Stimulated activated CD4-positive, alpha-beta T cell treated with anti-CD3 and anti-CD28 coated beads, Interleukin-1b, Interleukin-23, amount 100 ng/mL, for 1 hour (primary cell): ENCODE measurements around the gene KCNC2.
"Not testable (repeated sequence)": the region's sequence is repeated elsewhere in the genome, so short reads cannot be mapped to it uniquely, and the experiment has no call there.

Source experiments
- DNase-seq, 2 donors: peaks; one replicate each; pipeline ENCODE4 v3.0.0-alpha.2; 2020; ENCODE audit warnings: low read depth in 2 of 2

KCNC2 gene

DNA sequence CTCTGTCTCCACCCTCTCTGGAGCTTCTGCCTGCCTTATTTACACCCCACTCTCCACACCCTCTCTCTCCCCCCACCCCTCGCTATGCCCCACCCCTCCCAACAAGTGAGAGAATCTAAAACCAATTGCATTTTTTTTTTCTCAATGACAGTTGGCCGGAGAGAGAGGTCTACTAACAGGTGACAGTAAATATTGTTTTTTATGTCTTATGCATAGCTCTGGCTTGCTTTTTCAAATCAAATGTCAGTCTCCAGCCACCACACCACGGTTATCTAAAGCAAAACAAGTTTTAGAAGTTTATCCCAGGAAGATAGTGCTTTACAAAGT lies at the start of gene KCNC2:
TSS of gene KCNC2 (minus strand) at position 28 of the 327 bp plus-strand sequence.
- no peak for DNase-seq

DNA sequence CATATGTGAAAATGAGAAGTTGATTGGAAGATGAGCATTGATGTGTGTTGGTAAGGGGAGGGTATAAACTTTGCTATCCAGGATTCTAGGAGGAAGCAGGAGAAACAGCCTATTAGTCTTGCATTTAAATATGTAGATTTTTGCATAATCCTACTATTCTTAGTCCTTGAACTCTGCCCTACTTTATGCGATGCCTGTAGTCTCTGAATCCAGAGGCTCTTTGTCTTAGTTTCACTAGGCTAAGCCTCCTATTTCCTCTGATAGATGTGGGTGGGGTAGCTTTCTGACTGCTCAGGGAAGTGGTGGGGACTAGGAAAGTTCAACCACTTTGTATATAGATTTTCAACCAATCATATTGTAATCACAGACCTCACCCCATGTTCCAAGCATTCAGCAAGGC lies 49.5 kb upstream of the KCNC2 start:
- DNase-seq = no peak

DNA sequence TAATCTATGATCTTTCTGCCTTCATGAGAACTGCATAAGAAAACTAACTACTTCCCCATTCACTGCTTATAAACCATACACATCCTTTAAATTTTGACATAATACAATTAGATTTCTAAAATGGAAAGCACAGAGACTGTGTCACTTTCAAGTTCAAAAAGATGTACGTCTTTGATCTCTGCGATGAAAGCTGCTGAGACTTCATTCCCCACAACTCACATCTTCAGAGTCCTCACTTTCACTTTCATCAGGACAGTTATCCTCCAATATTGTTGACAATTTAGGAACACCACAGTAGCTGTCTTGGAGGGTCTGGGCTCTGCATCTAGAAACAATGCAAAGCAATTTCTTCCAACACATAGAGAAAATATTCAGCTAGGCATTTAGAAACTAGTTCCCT lies 47.9 kb upstream of the KCNC2 start:
- DNase-seq = no peak

DNA sequence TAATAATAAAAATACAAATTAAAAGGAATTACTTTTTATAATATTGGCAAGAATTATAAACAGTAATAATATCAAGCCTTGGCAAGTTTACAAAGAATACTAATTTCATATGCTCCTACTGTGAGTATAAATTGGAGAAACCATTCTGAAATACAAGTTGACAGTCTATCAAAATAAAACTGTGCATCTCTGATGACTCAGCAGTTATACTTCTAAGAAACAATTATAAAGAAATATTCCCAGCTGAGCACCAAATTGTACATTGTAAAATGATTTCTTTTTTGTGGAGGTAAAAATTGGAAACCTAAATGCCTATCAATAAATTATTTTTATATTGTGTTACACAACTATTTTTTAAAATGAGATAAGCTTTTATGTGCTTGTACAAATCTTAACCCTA lies 35.5 kb upstream of the KCNC2 start:
- no peak for DNase-seq

DNA sequence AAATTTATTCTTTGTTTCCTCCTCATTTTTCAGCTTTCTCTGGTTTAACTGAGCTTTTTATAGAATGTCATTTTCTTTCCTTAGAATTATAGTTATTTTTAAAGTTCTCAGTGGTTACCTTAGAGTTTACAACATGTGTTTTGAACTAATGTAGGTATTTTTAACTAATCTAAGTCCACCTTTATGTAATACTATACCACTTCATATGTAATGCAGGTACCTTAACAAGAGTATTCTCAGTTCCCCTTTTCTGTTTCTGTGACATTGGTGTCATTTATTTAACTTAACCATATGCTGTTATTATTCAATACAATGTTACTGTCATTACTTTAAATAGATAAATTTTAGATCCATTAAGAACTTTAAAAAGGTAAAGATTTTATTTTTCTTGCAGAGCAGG lies 30.3 kb upstream of the KCNC2 start:
- no peak for DNase-seq

DNA sequence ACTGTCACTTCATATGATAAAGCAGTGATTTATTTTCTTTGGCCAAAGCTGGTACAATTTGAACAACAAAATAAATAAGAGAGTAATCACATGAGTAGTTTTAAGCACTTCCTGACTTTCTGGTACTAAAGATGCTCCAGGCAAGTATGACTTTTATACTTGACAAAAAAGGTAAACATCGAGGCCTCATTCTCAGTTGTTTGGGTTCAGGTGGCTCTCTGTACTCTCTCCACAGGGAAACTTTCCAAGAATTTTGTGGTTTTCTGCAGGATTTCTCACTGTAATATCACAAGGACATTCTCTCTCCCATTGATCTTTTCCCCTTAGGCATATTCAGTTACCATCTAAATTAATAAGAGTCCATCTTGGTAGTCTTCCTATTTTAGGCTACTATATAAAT lies 26.6 kb upstream of the KCNC2 start:
- DNase-seq = no peak

DNA sequence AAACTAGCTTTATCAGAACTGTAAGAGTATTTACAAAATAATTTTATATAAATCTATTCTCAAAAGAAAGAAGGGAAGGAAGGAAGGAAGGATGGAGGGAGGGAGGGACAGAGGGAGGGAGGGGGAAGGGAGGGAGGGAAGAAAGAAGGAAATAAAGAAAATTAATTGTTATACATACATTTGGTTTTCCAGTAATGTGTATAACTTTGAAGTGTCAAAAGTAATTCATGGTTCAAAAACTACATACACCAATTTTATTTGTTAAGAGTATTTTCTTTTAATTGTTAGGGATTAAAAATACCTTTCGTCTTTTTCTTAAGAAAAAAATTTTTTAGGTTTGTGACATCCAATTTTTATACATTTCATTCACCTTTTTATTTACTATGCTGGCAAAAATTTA lies 17.5 kb upstream of the KCNC2 start:
- no peak for DNase-seq

DNA sequence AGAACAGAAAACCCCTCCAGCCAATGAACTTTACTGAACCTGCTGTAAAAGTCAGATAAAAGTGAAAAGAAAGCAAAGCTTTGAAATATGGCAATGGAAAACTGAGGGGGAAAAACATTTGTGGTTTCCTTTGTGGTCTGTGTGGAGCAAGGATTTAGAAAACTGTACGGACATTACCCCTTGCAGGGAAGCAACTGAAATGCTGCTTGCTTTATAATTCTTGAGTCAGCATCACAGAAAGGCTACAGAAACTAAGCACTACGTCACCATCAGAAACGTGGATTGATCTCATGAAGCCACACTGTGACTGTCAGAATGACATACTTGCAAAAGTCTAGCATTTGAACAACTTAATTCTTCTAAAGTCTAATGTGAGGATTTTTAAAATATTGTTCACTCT lies 2.4 kb upstream of the KCNC2 start:
- DNase-seq = no peak

DNA sequence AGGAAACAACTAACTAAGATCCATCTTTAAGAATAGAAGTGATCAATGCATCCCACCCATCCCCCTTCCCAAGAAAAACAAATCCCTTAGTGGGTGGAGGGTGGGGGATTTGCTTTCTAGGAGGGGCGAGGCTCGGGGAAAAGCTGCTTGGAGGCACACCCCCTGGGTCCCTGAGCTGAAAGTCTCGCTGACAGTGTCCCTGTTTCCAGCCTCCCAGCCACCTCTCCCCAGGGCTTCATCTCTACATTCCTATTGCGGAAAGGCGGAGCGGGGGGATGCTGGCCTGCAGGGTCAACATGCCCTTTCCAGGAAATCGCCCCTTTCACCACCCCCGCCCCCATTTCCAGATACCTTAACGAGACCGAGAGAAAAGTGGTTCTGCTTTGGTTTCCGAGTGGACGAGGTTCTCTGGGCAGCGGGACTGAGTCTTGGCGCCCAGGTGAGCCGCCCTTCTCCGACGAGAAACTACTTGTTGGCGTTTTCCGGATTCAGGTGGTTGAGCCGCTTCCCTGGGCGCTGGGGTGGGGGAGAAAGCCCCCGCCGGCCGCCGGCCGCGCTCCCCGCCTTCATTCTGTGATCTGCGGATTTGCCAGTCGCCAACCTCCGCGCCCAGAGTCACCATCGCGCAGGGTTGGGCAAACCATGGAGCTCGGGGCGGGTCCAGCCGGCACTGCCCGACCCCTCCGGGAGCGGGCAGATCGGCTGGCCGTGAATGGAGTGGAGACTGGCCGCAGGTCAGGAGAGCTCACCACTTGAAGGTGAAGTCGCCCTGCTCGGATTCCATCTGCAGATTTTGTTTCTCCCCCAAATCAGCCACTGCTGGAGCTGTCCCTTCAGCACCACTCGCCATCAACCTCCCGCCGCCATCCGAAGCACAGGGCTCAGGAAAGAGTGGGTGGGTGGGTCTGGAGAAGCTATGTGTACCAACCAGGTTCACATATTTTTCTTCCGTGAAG lies 505 bp downstream of the KCNC2 start:
- DNase-seq = no peak

DNA sequence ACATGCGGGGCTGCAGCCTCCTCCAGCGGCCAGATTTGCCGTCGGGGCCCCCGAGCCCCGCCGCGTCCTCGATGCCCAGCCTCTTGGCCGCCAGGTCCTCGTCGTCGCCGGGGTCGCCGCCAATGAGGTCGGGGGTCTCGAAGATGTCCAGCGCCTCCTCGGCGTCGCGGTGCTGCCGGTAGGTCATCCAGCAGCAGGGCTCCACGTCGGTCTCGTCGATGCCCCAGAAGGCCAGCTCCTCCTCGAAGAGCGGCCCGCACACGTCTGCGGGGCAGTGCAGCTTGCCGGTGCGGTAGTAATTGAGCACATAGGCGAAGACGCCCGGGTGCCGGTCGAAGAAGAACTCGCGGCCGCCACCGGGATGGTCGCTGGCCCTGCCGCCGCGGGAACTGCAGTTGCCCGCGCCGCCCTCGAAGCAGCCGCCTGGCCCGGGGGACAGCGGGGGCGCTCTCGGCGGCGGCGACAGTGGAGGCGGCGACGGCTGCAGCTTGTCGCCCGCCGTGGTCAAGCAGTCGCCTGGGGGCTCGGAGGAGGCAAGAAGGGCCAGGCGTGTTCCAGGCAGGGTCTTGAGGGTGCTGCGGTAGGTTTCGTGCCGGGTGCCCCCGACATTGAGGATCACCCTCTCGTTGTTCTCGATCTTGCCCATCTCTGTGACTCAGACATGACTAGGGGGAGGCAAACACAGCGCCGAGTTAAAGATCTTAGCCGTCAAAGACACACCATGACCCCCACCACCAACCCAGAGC lies 2.1 kb downstream of the KCNC2 start:
- no peak for DNase-seq

DNA sequence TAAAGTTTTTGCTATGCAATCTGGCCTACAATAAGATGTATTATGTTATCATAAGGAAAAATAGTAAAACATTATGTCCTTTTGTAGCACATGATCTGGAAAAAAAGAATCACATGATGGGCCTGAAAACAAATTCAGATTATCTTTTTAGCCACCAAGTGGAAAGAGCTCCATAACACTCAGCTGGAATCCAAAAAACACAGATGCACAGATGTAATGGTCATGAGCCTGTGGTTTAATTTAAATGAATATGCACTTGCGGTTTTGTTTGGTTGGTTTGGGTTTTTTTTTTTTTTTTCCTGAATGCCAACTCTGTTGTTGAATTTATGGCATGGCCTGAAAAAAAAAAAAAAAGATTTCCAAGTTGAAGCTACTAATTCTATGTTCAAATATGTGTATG lies 4.1 kb downstream of the KCNC2 start:
- DNase-seq = no peak

DNA sequence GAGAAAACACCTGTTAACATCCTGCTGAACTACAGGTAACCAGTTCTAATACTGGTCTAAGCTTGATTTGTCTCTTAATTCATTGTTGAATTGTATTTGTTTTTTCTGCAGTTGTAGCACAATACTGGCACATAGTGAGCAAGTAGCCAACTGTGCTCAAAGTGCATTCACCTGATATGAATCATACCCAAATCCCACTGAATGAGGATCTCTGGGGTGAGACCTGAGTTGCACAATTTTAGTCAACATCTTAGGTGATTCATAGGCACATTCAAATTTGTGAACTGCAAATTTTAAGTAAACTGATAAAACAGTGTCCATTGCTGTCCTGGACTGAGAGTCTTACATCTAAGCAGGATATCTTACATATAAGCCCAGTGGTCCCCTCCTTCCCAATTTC lies 12.8 kb downstream of the KCNC2 start:
- no peak for DNase-seq

DNA sequence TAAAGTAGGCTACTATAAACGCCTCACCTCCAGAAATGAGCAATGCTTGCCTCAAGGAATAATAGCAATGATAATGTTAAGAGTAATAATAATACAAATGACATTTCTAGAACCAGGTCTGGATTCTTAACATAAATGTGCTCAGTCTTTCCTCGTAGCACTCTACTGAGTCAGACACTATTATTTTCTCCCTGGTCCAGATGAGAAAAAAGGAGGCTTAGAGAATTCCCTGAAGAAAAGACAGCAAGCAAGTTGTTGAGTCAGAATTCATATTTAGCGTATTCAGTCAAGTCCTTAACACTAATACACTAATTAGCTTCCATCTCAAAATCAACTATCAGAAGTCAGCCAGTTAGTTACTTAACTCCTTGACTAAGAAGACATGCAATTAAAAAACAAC lies 13.2 kb downstream of the KCNC2 start:
- no peak for DNase-seq

DNA sequence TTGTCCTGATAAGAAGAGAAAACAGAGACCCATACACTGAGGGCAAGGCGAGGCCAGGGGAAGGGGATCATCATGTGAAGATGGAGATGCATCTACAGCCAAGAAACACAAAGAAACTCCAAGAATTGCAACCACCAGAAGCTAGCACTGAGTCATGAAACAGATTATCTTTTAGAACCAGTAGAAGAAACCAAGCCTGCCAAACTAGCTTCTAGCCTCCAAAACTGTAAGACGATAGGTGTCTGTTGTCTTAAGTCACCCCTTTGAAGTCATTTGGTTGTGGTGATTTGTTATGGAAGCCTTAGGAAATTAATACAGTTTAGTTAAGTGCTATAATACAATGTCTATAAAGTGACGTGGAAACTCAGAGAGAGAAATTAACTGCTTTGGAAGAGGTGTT lies 15.4 kb downstream of the KCNC2 start:
- no peak for DNase-seq

DNA sequence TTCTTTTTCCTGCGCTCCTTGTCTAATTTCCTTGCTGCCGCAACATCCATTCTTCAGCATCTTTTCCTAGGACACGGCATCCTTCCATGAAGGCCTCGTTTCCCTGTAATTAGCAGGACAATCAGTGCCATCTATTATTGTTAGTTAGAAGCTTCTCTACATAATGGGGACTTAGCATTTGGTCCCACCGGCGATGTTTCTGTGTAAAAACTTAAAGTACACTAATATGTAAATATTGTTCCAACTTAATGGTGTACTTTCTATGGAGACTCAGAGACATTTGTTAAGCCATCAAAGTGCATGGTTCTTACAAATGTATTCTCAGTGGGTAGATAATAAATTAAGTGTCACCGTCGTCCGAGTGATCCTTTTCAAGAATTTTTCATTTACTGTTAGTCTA lies 17.4 kb downstream of the KCNC2 start:
- DNase-seq = no peak

DNA sequence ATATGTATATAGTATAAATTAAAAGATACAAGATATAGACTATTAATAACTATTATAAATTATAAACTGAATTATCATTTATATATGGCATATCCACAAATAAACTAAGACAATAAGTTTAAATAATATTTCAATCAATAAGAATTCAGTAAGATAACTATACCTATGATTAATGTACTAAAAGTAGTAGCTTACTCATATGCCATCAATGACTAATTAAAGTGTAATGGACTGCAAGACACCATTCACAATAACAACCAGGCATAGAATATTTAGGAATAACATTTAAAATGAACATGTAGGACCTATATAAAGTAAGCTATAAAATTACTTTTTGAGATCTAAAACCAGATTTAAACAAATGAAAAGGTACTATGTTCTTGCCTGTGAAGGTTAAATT lies 18.8 kb downstream of the KCNC2 start:
- no peak for DNase-seq

DNA sequence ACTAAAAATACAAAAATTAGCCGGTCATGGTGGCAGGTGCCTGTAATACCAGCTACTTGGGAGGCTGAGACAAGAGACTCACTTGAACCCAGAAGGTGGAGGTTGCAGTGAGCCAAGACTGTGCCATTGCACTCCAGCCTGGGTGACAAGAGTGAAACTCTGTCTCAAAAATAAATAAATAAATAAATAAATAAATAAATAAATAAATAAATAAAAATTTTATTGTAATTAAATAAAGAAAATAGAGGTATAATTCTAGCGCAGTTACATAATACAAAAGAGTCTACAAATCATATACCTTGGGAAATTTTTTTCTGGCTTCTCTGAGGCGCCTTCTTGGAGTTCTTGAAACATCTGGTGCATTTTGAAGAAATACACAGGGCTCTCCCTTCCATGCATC lies 23.8 kb downstream of the KCNC2 start:
- not testable (repeated sequence) for DNase-seq

DNA sequence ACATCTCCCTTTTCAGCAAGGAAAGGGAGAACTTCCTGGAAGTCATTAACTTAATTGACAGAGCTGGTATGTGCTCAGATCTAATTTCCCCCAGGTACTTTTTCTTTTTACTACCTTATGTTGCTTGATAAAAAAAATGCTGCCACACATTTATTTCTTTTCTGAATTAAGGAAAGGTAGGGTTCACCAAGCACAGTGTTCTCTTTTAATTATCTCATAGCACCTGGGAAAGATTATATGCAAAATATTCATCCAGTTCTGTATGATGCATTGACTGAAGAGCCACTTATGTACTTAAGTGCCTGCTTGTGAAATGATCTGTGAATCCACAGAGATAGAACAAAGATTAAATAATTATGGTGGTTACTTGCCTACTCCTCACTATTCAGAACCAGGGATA lies 25.1 kb downstream of the KCNC2 start:
- no peak for DNase-seq

DNA sequence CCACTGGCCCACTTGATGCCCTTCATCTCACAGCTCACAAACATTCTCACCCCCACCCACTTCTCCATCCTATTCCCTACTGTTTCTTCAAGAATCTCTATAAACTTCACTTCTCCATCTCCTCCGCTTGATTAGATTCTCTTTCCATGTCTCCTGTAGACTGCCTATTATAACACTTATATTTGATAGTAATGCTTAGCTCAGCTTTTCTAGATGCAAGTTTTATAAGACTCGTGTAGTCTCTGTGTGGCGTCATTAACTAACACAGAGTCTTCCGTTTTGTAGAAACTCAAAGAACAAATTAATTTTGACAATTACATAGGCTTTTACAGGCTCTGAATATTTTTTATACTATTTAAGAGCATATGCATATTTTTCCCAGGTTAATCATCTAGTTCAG lies 25.7 kb downstream of the KCNC2 start:
- no peak for DNase-seq

DNA sequence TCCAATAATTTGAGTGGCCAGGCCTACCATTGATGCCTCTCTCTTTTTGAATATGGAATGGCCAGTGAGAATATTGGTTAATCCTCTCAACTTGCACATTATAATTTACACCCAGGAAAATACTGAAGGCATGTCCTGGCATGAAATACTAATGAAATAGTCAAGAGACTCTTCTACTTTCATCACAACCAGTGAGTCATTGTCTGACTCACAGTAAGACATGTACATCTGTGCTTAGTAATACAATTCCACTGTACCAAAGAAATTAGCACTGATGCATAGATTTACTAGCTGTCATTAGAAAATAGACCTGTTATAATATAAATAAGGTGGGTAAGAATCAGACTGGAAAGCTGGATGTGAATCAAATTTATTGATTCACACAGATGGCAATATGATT lies 31.6 kb downstream of the KCNC2 start:
- DNase-seq = no peak

DNA sequence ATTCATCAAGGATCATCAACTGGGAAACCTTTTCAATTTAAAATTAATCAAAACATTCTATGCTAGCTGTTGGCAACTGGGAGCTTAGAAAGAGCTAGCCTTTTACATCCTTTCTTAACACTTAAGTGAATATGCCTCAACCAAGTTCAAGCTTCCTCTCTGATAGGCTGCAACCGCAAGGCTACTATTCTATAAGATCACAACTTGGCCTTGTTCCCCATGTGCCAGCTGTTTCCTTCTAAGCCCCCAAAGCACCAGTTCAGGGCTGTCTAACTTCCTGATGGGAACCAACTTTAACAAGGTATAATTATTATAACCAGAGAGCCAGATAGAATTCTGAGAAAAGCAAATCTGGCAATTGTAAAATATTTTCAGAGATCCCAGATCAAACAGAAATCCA lies 37.0 kb downstream of the KCNC2 start:
- DNase-seq = no peak

DNA sequence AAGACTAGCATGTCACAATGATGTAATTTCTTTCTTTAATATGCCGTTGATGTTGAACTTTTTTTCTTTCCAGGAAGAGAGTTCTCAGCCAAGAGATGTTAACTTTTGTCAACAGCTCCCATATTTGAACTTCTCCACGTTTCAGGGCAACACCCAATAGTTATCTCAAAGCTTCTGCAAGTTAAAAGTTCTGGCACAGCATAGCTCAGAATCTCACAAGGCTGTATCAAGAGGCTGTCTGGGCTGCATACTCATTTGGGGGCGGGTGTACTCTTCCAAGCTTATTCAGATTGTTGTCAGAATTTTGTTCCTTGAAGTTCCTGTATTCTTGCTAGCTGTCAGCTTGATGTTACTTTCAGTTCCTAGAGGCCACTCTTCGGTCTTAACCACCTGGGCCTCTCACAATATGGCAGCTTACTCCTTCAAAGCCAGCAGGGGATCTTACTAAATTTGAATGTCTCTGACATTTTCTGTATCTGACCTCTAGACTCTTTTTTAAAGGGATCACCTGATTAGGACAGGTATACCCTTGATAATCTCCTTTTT lies 38.9 kb downstream of the KCNC2 start:
- DNase-seq = no peak

DNA sequence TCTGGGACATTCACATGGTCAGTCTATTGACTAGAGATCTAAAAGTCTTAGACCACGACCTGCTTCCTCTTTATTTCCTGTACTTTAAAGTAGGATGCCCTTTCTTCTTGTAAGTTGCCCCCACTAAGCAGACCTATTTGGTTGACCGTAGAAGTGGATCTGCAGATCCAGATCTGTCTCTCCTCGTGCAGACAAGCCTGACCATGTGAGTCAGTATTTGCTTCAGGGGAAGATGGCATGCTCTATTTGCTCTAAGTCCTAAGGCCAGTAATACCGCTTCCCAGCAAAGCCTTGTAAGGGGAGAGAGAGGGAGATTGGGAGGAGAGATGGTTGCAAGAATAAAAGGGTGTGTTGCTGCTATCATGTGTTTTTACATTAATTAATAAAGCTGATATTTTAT lies 46.8 kb downstream of the KCNC2 start:
- no peak for DNase-seq
